ENCODE data around the gene RNF180.
"Not testable (repeated sequence)": the region's sequence is repeated elsewhere in the genome, so short reads cannot be mapped to it uniquely, and the experiment has no call there.

RNF180 gene

DNA sequence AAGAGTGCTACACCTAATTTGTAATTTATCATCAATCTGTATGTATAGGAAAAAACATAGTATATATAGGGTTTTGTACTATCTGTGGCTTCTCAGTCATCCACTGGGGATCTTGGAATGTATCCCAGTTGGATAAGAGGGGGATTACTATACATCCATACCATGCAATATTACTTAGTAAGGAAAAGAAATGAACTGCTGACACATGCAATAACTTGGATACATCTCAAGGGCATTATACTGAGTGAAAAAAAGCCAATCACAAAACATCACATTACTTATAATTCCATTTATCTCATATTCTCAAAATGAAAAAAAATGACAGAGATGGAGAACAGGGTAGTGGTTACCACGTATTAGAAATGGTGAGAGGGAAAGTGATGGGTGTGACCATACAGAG lies 231.9 kb downstream of the RNF180 start:
- DNase-seq (ENCODE audit: low spot score), result no peak

DNA sequence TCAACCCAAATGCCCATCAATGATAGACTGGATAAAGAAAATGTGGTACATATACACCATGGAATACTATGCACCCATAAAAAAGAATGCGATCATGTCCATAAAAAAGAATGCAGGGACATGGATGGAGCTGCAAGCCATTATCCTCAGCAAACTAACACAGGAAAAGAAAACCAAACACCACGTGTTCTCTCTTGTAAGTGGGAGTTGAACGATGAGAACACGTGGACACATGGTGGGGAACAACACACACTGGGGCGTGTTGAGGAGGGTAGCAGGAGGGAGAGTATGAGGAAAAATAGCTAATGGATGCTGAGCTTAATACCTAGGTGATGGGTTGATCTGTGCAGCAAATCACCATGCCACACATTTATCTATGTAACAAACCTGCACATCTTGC lies 233.1 kb downstream of the RNF180 start:
- not testable (repeated sequence) for DNase-seq (ENCODE audit: low spot score)

DNA sequence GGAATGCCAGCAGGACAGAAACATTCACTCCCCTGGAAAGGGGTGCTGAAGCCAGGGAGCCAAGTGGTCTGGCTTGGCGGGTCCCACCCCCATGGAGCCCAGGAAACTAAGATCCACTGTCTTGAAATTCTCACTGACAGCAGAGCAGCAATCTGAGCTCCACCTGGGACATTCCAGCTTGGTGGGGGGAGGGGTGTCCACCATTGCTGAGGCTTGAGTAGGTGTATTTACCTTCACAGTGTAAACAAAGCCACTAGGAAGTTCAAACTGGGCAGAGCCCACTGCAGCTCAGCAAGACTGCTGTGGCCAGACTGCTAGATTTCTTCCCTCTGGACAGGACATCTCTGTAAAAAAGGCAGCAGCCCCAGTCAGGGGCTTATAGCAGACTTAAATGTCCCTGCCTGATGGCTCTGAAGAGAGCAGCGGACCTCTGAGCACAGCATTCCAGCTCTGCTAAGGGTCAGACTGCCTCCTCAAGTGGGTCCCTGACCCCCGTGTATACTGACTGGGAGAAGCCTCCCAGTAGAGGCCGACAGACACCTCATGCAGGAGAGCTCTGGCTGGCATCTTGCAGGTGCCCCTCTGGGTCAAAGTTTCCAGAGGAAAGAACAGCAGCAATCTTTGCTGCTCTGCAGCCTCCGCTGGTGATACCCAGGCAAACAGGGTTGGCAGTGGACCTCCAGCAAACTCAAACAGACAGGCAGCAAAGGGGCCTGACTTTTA lies 241.6 kb downstream of the RNF180 start:
- not testable (repeated sequence) for DNase-seq (ENCODE audit: low spot score)

DNA sequence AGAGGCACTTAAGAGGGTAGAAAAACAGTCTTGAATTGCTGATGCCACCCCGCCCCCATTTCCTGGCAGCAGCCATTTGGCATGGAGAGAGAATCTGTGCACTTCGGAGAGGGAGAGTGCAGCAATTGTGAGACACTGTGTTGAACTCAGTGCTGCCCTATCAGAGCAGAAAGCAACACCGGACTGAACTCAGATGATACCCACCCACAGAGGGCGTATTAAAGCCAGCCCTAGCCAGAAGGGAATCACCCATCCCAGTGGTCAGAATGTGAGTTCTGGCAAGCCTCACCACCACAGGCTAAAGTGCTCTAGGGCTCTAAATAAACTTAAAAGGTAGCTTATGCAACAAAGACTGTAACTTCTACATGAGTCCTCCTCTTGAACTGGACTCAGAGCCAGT lies 251.7 kb downstream of the RNF180 start:
- no peak for DNase-seq (ENCODE audit: low spot score)

DNA sequence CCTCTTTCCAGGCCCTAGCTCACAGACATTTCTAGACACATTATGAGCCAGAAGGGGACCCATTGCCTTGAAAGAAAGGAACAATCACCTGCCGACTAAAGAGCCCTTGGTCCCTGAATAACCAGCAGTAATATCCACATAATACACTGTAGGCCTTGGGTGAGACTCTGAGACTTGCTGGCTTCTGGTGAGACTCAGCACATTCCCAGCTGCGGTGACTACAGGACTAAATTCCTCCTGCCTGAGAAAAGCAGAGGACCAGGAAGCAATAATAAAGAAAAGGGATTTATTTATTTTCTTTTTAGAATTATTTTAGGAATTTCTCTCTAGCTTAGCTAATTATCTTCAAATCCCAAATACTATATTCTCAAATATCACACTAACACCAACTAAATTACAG lies 252.4 kb downstream of the RNF180 start:
- DNase-seq (ENCODE audit: low spot score), result no peak

Measured in cerebellar cortex (tissue), 1 donor.